GM12878 (cell line): Measurements from ENCODE around the gene PLEKHG4B. TPM values are rescaled to one million over a fixed set of nuclear protein-coding genes. Genes with fewer than 3 reads are reported as not detected.

Experiments
- ATAC-seq: fragments of 200-7000 bp; cut with Tn5 transposase; 3 replicates; pipeline ENCODE4 v1.9.1; 2020; ENCODE audit warnings: mild to moderate bottlenecking, moderate library complexity
- BruUV-seq: library from RNA; stranded (reverse); fragments of 400-500 nt; replicated peaks from 2 replicates; lab custom pipeline; 2021; lab: Mats Ljungman, UMichigan
- CTCF ChIA-PET: fragments of 300-600 bp; sonication (Branson Sonifier 250); formaldehyde crosslinking; extraction: SDS; loops from one replicate; lab custom pipeline; 2021; ENCODE audit warnings: inconsistent platforms; lab: Yijun Ruan, JAX
- POLR2A ChIA-PET: fragments of 350-600 bp; formaldehyde crosslinking; extraction: SDS; loops from one replicate; lab custom pipeline; 2021; ENCODE audit warnings: inconsistent platforms; lab: Charles Lee
- RAD21 ChIA-PET: fragments of 300-600 bp; sonication (Branson Sonifier 250); formaldehyde crosslinking; loops from one replicate; lab custom pipeline; 2023; ENCODE audit warnings: antibody characterized with exemption; ENCODE audit not compliant: unreplicated experiment; lab: Charles Lee
- SMC1A ChIA-PET: fragments of 300-600 bp; sonication (Branson Sonifier 250); formaldehyde crosslinking; loops from one replicate; lab custom pipeline; 2023; ENCODE audit not compliant: unreplicated experiment, uncharacterized antibody; lab: Charles Lee
- DNase-seq: peaks from one replicate; pipeline ENCODE4 v3.0.0-alpha.2; 2011; ENCODE audit warnings: low read depth, low spot score
- FAIRE-seq: peaks from 3 replicates; lab custom pipeline; 2011; peaks lifted over from hg19 to GRCh38; lab: Jason Lieb, UNC
- H2AFZ ChIP-seq: 2 replicates; pipeline ENCODE4 v1.6.0; 2011; ENCODE audit warnings: low read depth, low read length, control low read depth; ENCODE audit not compliant: control insufficient read depth
- H3K27ac ChIP-seq: 2 replicates; pipeline ENCODE4 v1.5.1; 2011; ENCODE audit warnings: control low read depth; ENCODE audit not compliant: control insufficient read depth, insufficient read depth
- H3K27me3 ChIP-seq, 2 experiments: replicated peaks in 1 of 2; 2 replicates each; pipeline versions ENCODE4 v1.6.0 to v1.6.1; 2011; ENCODE audit warnings: low read length in 1 of 2; ENCODE audit not compliant: control insufficient read depth in 2 of 2, insufficient read depth in 2 of 2
- H3K36me3 ChIP-seq, 2 experiments: 2 replicates each; pipeline ENCODE4 v1.5.1; 2011; ENCODE audit warnings: low read length in 1 of 2; ENCODE audit not compliant: control insufficient read depth in 2 of 2, insufficient read depth in 2 of 2
- H3K4me1 ChIP-seq: 2 replicates; pipeline ENCODE4 v1.6.1; 2011; ENCODE audit warnings: mild to moderate bottlenecking, low read length, moderate library complexity, mixed read lengths; ENCODE audit not compliant: control insufficient read depth, insufficient read depth
- H3K4me2 ChIP-seq: 2 replicates; pipeline ENCODE4 v1.6.0; 2011; ENCODE audit warnings: control low read depth; ENCODE audit not compliant: control insufficient read depth, insufficient read depth
- H3K4me3 ChIP-seq: fragments of 200-600 bp; sonication (generic); 2 replicates; pipeline ENCODE4 v1.5.1; 2016
- H3K79me2 ChIP-seq: 2 replicates; pipeline ENCODE4 v1.6.0; 2011; ENCODE audit warnings: low read length; ENCODE audit not compliant: control insufficient read depth, insufficient read depth
- H3K9ac ChIP-seq: 2 replicates; pipeline ENCODE4 v1.8.0; 2011; ENCODE audit warnings: low read length, control low read depth, mixed read lengths; ENCODE audit not compliant: control insufficient read depth, insufficient read depth
- H3K9me3 ChIP-seq: replicated peaks from 3 replicates; pipeline ENCODE4 v1.5.1; 2011; ENCODE audit warnings: mild to moderate bottlenecking, low read length; ENCODE audit not compliant: control insufficient read depth, insufficient read depth
- H4K20me1 ChIP-seq: 2 replicates; pipeline ENCODE4 v1.6.0; 2011; ENCODE audit not compliant: control insufficient read depth, insufficient read depth
- BMI1 ChIP-seq: fragments of 450-650 bp; IDR thresholded peaks from 2 replicates; pipeline ENCODE4 v1.6.1; 2016; ENCODE audit warnings: mild to moderate bottlenecking, moderate library complexity, borderline replicate concordance
- EP300 ChIP-seq, 2 experiments: fragments of 150-350 bp in 1 of 2; IDR thresholded peaks; 2 replicates each; pipeline ENCODE4 v1.6.1; 2011 to 2012; ENCODE audit warnings: low read depth in 2 of 2, low read length in 2 of 2, borderline replicate concordance in 1 of 2, improper control_type of control experiment in 1 of 2, inconsistent platforms in 1 of 2; ENCODE audit not compliant: control insufficient read depth in 1 of 2
- FOS ChIP-seq: IDR thresholded peaks from 3 replicates; pipeline ENCODE4 v1.6.1; 2011; ENCODE audit warnings: borderline replicate concordance; ENCODE audit not compliant: insufficient read length; ENCODE audit errors: extremely low read depth
- KDM1A ChIP-seq: fragments of 200-600 bp; sonication (generic); IDR thresholded peaks from 2 replicates; pipeline ENCODE4 v1.6.1; 2016; ENCODE audit warnings: borderline replicate concordance
- MTA2 ChIP-seq: fragments of 450-650 bp; IDR thresholded peaks from 2 replicates; pipeline ENCODE4 v1.6.1; 2016; ENCODE audit warnings: low read depth, mild to moderate bottlenecking, moderate library complexity
- NRF1 ChIP-seq: conservative IDR thresholded peaks from 2 replicates; pipeline ENCODE4 v1.6.1; 2011; ENCODE audit warnings: mild to moderate bottlenecking, low read depth, low read length, improper control_type of control experiment
- RBBP5 ChIP-seq: fragments of 200-600 bp; sonication (generic); conservative IDR thresholded peaks from 2 replicates; pipeline ENCODE4 v1.6.1; 2016
- WGBS: methylation state at CpG from one replicate; pipeline ENCODE4 v1.1.6; 2016; ENCODE audit warnings: low lambda C conversion rate; ENCODE audit not compliant: insufficient replicate concordance, insufficient coverage; ENCODE audit errors: missing lambda C conversion rate; 5-methylcytosine and 5-hydroxymethylcytosine counted together
- in situ Hi-C: fragments of 300-500 bp; cut with MboI; formaldehyde crosslinking; loops from 9 replicates; pipeline ENCODE4 v1.14.3; 2018; ENCODE audit warnings: mixed read lengths
- intact Hi-C: fragments of 100-400 bp; cut with micrococcal nuclease; formaldehyde crosslinking; loops from one replicate; pipeline ENCODE4 v1.14.2; 2022; ENCODE audit not compliant: unreplicated experiment
- polyA plus RNA-seq, 11 experiments: library from polyadenylated mRNA; depleted of rRNA in 4 of 11; unstranded in 6 of 11; stranded (reverse) in 5 of 11; fragments of >200 nt; fragmentation: Nextera tagmentation in 4 of 11; fragmentation: Illumina TruSeq in 1 of 11; extraction: Ambion mirVana in 4 of 11; extraction: Trizol in 1 of 11; gene quantifications; 1 replicate in 1 of 11; 2 replicates in 10 of 11; pipeline versions ENCODE4 v1.2.1 to v1.2.3, GENCODE V29; 2011 to 2016; ENCODE audit warnings: inconsistent platforms in 2 of 11, missing spikeins in 2 of 11, low read depth in 1 of 11
- total RNA-seq, 4 experiments: library from RNA; depleted of rRNA in 3 of 4; stranded (reverse); fragments of >200 nt in 3 of 4; fragmentation: Illumina TruSeq in 1 of 4; extraction: Trizol in 1 of 4; gene quantifications; 2 replicates each; pipeline versions ENCODE4 v1.2.1 to v1.2.3, GENCODE V29; 2013 to 2021

The PLEKHG4B gene
- total and polyA plus RNA-seq, 10 of the 15 experiments (the other 5 are each of a cell fraction or from before 2014, with no cell fraction given): under 0.01 to 0.05 (median 0.01) TPM; not detected in 6

- no peak for TF ChIP-seq EP300 (IDR thresholded peaks at IDR 0.05; ENCODE audit: borderline replicate concordance in 1 of 2, control insufficient read depth in 1 of 2, low read depth in 2 of 2, low read length in 2 of 2)
- TF ChIP-seq, all 136 proteins: peak for 0
Measured at GRCh38 chr5:192691-192969, 100.7 kb downstream of the PLEKHG4B start (continued).

- H3K27me3 ChIP-seq: no peaks in the 10 kb centered on the region
- in situ Hi-C loops (no loop called here), intact Hi-C loops (no loop called here)
- no peaks in the 10 kb centered on the region; the same call in 1 of the 2 replicates for H4K20me1 ChIP-seq
- H3K4me2 ChIP-seq: no peak overlapping the region
- peaks cover 31% of the 10 kb centered on the region for H3K4me1 ChIP-seq
- H3K27ac ChIP-seq: no peak overlapping the region
- H3K79me2 ChIP-seq: no peaks in the 10 kb centered on the region
- DNase-seq (no peak), FAIRE-seq (no peak)
- H3K4me3 ChIP-seq: no peak overlapping the region
- ChIA-PET SMC1A (no interaction called here), CTCF (no interaction called here)
- TF ChIP-seq KDM1A: no peak
- TF ChIP-seq MTA2: no peak
- TF ChIP-seq FOS: no peak
- TF ChIP-seq NRF1: no peak
- no peak for TF ChIP-seq BMI1
- no peak for TF ChIP-seq RBBP5
- TF ChIP-seq, all 136 proteins: peak for 0
- no peak for ATAC-seq
- no peaks in the 10 kb centered on the region for H3K36me3 ChIP-seq
- 60% methylated on average over 14 of the region's 17 CpGs for WGBS
- no TSS peak for BruUV-seq
- no peak overlapping the region for H2AFZ ChIP-seq
- no peak overlapping the region for H3K9ac ChIP-seq
- ChIA-PET RAD21 (no interaction called here), POLR2A (no interaction called here)
- no peaks in the 10 kb centered on the region for H3K9me3 ChIP-seq
Measured at GRCh38 chr5:192970-193831, 101.2 kb downstream of the PLEKHG4B start.
